GM12891 (cell line): ENCODE results near the gene TMOD3.

ENCODE experiments used
- PAX5 ChIP-seq: IDR thresholded peaks from 2 replicates; pipeline ENCODE4 v1.6.1; 2011; ENCODE audit warnings: low read length, moderate library complexity, mild to moderate bottlenecking; ENCODE audit not compliant: insufficient read depth, severe bottlenecking
- POLR2A ChIP-seq: IDR thresholded peaks from 2 replicates; pipeline ENCODE4 v1.6.1; 2011; ENCODE audit warnings: low read depth, low read length, control low read depth
- POLR2AphosphoS5 ChIP-seq: IDR thresholded peaks from 2 replicates; pipeline ENCODE4 v1.6.1; 2011; ENCODE audit warnings: low read depth, low read length, control low read depth
- SPI1 ChIP-seq: IDR thresholded peaks from 2 replicates; pipeline ENCODE4 v1.6.1; 2011; ENCODE audit warnings: low read depth, low read length, control low read depth
- TAF1 ChIP-seq: IDR thresholded peaks from 2 replicates; pipeline ENCODE4 v1.6.1; 2011; ENCODE audit warnings: low read depth, low read length, control low read depth

DNA sequence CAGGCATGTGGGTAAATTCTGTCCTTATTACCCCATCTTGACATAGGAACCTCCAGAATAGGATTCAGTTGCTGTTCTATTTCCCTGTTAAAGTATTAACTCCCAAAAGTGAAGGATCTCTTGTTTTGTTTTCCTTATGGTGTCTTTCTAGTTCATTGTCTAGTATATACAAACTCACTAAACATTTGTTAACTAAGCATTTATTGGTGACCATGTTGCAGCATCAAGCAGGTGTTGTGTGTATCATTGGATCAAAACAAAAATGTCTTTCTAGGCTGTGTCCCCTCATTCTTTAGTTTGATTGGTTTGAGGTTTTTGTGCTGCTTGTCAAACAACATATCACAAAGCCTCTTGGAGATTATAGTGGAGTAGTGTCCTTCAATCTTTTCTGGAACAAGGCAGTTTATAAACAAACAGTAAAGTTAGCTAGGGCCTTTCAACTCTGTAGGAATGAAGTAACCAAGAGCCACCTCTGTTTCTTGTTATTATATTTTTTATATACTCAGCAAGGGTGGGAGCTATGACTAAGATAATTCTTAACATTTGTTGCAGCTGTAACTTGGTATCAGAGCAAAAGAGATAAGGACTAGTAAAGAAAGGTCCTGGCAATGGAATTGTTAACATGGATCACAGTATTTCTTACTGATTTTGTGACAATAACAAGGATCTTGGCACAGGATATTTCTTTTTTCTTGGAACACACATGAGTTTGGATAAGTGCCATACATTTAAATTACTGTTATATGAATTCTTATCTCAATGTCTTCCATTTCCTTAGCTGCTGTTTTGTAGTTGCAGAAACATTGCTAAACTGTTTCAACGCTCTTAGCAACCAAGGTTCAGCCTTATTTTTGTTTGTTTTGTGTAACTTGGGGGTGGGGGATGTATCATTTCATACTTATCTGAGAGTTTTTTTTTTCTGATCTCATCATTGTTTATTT lies 49.3 kb downstream of the TMOD3 start:
- TF ChIP-seq POLR2A (no peak), POLR2AphosphoS5 (no peak), TAF1 (no peak), PAX5 (no peak), SPI1 (no peak)
